ENCODE data around the gene CACNB3. TPM values are rescaled to one million over a fixed set of nuclear protein-coding genes. Genes with fewer than 3 reads are reported as not detected.
"Not testable (repeated sequence)": the region's sequence is repeated elsewhere in the genome, so short reads cannot be mapped to it uniquely, and the experiment has no call there.

CACNB3 gene
- total RNA-seq, 1 donor from 2014 or later = 9.2 TPM

- intact Hi-C loops (cut with DNase I); DNase-seq (ENCODE audit: low spot score): not testable (repeated sequence)
These were observed 23.7 kb downstream of the CACNB3 start for GRCh38 chr12:48842021-48842420.

GRCh38 chr12:48851883-48852733 is 33.8 kb downstream of the CACNB3 start, which contains the start of gene DDX23:
Gene DDX23, minus strand, starts transcription at chr12:48852163. Its CDS starts 6,381 bp downstream, at chr12:48845782.
- intact Hi-C loops (cut with DNase I) = loop anchor here (1.0 to 5.0 kb wide), 3 partner anchors 38 to 145 kb away; partner anchors contain the start of gene DDN
- DNase-seq (ENCODE audit: low spot score) = peak; percentile 97

DNA sequence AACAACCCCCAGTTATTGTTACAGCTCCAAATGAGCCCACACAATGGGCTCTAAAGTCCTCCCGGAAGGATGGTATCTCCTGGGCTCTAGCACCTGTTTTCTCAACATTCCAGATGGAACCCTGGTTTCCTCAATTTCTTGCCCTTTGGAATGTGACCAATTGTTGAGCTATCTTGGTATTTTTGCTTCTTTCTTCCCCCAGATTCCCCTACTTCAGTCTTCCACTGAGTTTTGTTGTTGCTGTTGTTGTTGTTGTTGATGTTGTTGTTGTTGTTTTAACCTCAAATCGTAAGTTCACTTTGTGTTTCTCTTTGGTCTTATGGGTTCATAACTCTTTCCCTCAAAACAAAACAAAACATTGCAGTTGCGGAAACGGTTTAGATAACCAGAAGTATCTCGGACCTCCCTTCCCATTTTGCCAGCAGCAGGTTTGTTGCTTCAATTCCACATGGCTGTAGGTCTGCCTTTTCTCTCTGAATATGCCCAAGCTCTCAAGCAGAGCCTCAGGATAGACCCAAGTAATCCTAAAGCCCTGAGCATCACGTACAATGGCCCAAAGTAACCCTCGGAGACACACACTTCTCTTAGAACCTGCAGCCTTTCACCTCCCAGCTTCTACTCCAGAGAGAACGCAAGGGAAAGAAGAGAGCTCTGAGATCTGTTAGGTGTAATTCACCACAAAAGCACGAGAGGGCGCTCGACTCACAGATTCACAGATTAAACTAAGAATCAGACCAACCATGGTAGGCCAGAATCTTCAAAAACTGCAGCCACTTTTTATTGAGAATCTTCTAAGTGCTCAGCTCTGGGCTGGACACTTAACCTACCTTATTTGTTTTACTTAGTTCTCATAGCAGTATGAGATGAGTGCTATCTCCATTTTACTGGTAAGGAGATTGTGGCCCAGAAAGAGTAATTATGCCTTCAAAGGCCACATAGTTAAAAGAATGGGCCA is 34.7 kb downstream of the CACNB3 start:
- intact Hi-C loops (cut with DNase I) = loop anchor here (1.0 to 5.0 kb wide), 3 partner anchors 37 to 144 kb away; partner anchors contain the start of gene DDN
- peak; percentile 89 for DNase-seq (ENCODE audit: low spot score)

DNA sequence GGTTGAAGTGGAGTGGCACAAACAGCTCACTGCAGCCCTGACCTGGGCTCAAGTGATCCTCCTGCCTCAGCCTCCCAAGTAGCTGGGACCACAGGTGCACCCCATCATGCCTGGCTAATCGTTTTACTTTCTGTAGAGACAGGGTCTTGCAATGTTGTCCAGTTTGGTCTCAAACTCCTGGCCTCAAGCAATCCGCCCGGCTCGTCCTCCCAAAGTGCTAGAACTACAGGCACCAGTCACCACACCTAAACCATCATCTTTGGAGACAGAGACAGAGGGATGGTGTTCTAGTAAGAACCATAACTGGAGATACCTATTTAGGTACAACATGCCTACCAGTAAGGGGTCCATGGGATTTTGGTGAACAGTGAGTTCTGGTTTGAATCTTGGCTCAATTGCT is 36.2 kb downstream of the CACNB3 start:
- no peak for DNase-seq (ENCODE audit: low spot score)
- intact Hi-C loops (cut with DNase I) = loop anchor here (5.0 kb wide), 2 partner anchors 83 to 143 kb away; partner anchors contain the start of gene DDN

GRCh38 chr12:48854932-48855331 is 36.6 kb downstream of the CACNB3 start:
- not testable (repeated sequence) for DNase-seq (ENCODE audit: low spot score)
- intact Hi-C loops (cut with DNase I) = loop anchor here (5.0 kb wide), 2 partner anchors 82 to 142 kb away; partner anchors contain the start of gene DDN

DNA sequence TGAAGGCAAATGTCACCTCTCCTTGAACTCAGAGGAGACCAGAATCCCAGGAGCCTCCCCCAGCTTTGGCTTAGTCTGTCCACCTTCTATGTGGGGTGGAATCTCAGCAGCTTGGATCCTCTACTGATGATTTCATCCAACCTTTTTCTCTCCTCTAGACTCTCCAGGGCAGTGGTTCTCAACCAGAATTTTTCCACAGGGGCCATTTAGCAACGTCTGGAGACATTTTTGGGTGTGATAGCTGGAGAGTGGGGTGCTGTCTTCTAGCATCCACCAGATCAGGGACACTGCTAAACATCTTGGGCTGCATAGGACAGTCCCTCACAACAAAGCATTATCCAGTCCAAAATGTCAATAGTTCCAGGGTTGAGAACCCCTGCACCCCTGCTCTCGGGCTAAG is 38.1 kb downstream of the CACNB3 start:
- intact Hi-C loops (cut with DNase I) = no loop called here
- DNase-seq (ENCODE audit: low spot score) = no peak

DNA sequence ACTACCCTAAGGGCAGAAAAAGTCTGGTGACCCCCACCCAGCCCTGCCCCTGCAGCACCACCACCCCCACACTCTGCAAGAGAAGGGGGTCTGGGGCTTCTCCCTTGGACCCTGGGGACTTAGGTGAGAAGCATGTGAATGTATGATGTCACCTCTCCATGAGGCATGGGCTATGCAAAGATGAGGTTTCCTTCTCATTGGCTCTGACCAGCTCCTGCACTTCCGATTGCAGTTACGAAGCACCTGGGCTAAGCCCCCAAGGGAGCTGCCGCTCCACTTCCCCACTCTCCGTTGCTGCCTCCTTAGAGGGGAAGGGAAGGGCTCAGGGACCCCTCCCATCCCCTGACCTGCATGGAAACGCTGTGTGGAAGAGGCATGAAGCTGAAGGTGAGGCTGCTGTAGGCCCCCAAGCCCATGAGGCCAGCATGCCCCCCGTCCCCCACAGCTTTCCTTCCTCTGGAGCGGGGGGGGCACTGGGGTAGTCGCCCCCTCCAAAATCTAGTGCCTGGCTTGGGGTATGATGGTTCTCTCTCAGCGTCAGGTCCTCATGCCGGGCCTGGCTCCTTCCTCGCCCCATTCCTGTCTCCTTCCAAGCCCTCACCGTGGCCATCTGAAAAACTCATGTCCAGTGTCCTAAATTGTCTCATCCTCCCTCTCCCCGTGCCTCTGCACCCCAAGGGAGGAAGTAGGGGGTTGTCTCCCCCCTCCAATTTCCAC is 39.1 kb downstream of the CACNB3 start:
- intact Hi-C loops (cut with DNase I) = no loop called here
- no peak for DNase-seq (ENCODE audit: low spot score)

GRCh38 chr12:48858043-48858442 is 39.7 kb downstream of the CACNB3 start:
- no peak for DNase-seq (ENCODE audit: low spot score)
- intact Hi-C loops (cut with DNase I) = no loop called here

GRCh38 chr12:48859607-48860006 is 41.3 kb downstream of the CACNB3 start:
- intact Hi-C loops (cut with DNase I) = no loop called here
- no peak for DNase-seq (ENCODE audit: low spot score)

DNA sequence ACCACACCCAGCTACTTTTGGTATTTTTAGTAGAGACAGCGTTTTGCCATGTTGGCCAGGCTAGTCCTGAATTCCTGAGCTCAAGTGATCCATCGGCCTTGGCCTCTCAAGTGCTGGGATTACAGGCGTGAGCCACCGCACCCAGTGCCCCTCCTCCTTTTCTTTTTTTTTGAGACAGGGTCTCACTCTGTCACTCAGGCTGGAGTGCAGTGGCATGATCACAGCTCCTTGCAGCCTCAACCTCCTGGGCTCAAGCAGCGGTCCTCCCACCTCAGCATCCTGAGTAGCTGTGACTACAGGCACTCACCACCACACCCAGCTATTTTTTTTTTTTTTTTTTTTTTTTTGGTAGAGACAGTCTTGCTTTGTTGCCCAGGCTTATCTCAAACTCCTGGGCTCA is 41.9 kb downstream of the CACNB3 start:
- DNase-seq (ENCODE audit: low spot score); intact Hi-C loops (cut with DNase I): not testable (repeated sequence)

GRCh38 chr12:48861111-48861510 is 42.8 kb downstream of the CACNB3 start:
- intact Hi-C loops (cut with DNase I) = no loop called here
- no peak for DNase-seq (ENCODE audit: low spot score)

GRCh38 chr12:48862760-48863159 is 44.5 kb downstream of the CACNB3 start:
- intact Hi-C loops (cut with DNase I) = no loop called here
- DNase-seq (ENCODE audit: low spot score) = no peak

- intact Hi-C loops (cut with DNase I) = no loop called here
These were observed 45.0 kb downstream of the CACNB3 start for GRCh38 chr12:48863291-48863690.

DNA sequence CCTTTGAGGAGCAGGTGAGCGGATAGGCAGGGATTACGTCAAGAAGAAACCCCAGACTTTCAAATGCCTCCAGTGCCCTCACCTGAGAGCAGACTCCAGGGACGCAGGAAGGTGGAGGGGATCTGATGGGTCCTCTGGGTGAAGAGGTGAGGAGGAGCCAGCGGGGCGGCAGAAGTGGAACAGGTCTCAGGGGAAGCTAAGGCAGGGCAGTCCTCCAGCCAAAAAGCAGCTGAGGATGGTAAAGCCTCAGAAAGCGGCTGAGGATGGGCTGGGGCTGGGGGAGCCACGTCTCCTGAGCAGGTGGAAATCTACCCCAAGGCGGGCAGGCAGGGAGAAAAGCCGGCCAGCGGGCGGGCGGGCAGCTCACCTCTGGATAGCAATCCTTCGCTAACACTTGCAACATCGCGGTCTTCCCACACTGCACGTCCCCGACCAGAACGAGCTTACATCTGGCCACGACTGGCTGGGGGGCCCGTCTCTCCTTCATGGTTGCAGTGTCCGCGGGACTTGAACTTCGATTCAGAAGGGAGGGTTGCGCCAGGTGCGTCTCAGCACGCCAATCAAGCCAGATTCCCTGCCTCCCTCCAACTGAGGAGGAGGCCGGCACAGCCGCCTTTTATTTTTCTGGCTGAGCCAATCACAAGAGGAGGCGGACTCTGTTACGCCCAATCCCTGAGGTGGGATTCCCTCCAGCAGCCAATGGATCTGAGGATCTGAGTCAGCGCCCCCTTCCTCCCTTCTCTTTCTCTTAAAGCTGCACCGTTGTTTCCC is 47.2 kb downstream of the CACNB3 start, which contains the start of gene RND1:
RND1 (minus strand) TSS at position 590 of the 771 bp plus-strand sequence; CDS start at position 487, 103 bp downstream.
- intact Hi-C loops (cut with DNase I) = no loop called here
- peak; percentile 89 for DNase-seq (ENCODE audit: low spot score)

More at GRCh38 chr12:48863291-48863690, 45.0 kb downstream of the CACNB3 start:
- no peak for DNase-seq (ENCODE audit: low spot score)

DNA sequence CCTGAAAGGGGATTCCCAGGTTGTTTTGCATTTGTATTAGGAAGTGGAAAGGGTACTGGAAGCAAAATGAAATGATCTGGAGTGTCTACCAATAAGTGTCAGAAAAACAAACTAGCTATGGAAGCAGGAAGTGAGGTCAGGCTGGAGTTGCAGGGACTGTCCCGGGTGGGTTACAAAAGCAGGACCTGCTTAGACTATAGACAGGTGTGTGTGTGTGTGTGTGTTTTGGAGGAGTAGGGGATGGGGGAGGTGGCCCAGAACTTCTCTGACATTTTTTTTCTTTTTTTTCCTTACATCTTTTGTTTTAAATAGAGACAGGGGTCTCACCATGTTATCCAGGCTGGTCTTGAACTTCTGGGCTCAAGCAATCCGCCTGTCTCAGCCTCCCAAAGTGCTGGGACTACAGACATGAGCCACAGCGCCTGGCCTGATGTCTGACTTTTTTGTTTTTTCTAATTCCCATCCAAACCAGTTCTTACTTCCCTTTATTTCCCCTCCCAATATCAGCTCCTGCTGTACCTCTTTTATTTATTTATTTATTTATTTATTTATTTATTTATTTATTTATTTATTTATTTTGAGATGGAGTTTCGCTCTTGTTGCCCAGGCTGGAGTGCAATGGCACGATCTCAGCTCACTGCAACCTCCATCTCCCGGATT is 47.9 kb downstream of the CACNB3 start:
- intact Hi-C loops (cut with DNase I) = no loop called here
- DNase-seq (ENCODE audit: low spot score) = no peak

DNA sequence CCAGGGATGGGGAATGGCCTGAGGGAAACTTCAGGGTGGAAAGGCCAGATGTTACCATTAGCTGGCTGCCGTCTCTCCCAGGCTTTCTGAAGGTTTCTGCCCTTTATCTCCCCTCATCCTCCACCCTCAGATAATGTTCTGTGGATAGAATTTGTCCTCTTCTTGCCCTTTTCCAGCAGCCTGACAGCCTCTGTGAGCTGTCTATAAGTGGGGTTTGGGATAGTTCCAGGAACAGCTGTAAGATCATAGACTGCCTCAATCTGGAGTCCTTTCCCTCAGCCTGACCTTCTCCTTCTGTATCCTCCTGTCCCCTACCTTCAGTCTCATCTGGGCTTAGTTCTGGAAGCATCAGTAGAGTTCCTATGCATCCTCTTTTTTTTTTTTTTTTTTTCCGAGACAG is 50.2 kb downstream of the CACNB3 start:
- no peak for DNase-seq (ENCODE audit: low spot score)
- intact Hi-C loops (cut with DNase I) = no loop called here

DNA sequence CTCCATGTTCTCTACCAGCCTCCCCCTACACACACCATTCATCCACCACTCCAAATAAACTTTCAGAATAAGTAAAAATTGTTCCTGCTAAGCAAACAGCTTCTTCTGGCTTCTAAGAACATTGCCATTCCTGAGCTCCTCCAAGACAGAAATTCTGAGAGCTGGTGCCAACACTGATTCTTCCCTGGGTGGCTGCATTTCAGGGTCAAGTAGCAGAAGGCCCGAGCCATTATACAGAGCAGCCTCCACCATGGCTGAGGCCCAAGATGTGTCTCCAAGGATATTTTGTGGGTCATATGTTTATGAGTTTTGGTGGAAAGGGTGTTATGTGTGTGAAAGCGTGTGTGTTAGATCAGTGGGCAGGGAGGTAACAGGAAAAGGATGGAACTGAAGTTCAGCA is 50.9 kb downstream of the CACNB3 start:
- DNase-seq (ENCODE audit: low spot score) = no peak
- intact Hi-C loops (cut with DNase I) = no loop called here

GRCh38 chr12:48873096-48873495 is 54.8 kb downstream of the CACNB3 start:
- no peak for DNase-seq (ENCODE audit: low spot score)
- intact Hi-C loops (cut with DNase I) = no loop called here
